ENCODE results near the gene CHAC1.
"Not testable (repeated sequence)": the region's sequence is repeated elsewhere in the genome, so short reads cannot be mapped to it uniquely, and the experiment has no call there.

Gene CHAC1

GRCh38 chr15:40937762-40938535 lies 15.3 kb upstream of the CHAC1 start:
- peak; percentile 61 for DNase-seq (ENCODE audit: low spot score)

GRCh38 chr15:40938536-40938870 lies 14.8 kb upstream of the CHAC1 start:
- DNase-seq (ENCODE audit: low spot score), result no peak

- DNase-seq (ENCODE audit: low spot score), result no peak
Measured at GRCh38 chr15:40940296-40940801, 12.9 kb upstream of the CHAC1 start.

GRCh38 chr15:40941068-40941527 lies 12.2 kb upstream of the CHAC1 start:
- DNase-seq (ENCODE audit: low spot score), result no peak

GRCh38 chr15:40941528-40942336 lies 11.5 kb upstream of the CHAC1 start:
- DNase-seq (ENCODE audit: low spot score), result peak; percentile 95

- DNase-seq (ENCODE audit: low spot score), result no peak
Measured at GRCh38 chr15:40942337-40942854, 10.9 kb upstream of the CHAC1 start.

GRCh38 chr15:40942878-40943277 lies 10.4 kb upstream of the CHAC1 start:
- no peak for DNase-seq (ENCODE audit: low spot score)

- DNase-seq (ENCODE audit: low spot score), result no peak
Measured at GRCh38 chr15:40943764-40944365, 9.4 kb upstream of the CHAC1 start.

GRCh38 chr15:40944510-40945296 lies 8.6 kb upstream of the CHAC1 start:
- no peak for DNase-seq (ENCODE audit: low spot score)

GRCh38 chr15:40948706-40949473 lies 4.4 kb upstream of the CHAC1 start:
- DNase-seq (ENCODE audit: low spot score), result no peak

GRCh38 chr15:40949756-40950207 lies 3.5 kb upstream of the CHAC1 start:
- DNase-seq (ENCODE audit: low spot score), result no peak

GRCh38 chr15:40951764-40952163 lies 1.5 kb upstream of the CHAC1 start:
- no peak for DNase-seq (ENCODE audit: low spot score)

GRCh38 chr15:40952301-40952900 lies 870 bp upstream of the CHAC1 start:
- no peak for DNase-seq (ENCODE audit: low spot score)

- no peak for DNase-seq (ENCODE audit: low spot score)
Measured at GRCh38 chr15:40953713-40954074, 423 bp downstream of the CHAC1 start.

- DNase-seq (ENCODE audit: low spot score), result not testable (repeated sequence)
Measured at GRCh38 chr15:40954158-40954848, 1.0 kb downstream of the CHAC1 start.

GRCh38 chr15:40955141-40955903 lies 2.1 kb downstream of the CHAC1 start:
- no peak for DNase-seq (ENCODE audit: low spot score)

- no peak for DNase-seq (ENCODE audit: low spot score)
Measured at GRCh38 chr15:40955930-40956540, 2.8 kb downstream of the CHAC1 start.

GRCh38 chr15:40956541-40956982 lies 3.3 kb downstream of the CHAC1 start:
- DNase-seq (ENCODE audit: low spot score), result no peak

Data from AG08396 (cell line).